ENCODE results near the gene WDR88.

DNA sequence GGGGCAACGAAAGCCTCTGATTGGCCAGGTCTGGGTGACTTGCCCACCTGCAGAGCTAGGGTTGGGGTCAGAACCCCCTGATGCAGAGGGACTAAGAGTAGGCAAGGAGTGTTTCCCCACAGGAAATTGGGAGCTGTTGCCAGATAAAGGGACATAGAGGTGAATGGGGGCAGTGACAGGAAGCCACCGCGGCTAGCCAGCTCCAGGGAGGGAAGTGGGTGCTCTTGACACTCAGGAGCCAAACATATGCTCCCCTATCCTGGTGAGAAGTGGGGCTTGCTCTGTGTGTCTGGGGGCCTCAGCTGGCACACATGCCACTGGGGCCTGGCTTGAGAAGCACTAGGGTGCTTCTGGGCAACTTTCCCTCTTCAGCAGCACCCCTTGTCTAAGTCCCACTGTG is 26.0 kb downstream of the WDR88 start:
- TF ChIP-seq, protein P1, sequence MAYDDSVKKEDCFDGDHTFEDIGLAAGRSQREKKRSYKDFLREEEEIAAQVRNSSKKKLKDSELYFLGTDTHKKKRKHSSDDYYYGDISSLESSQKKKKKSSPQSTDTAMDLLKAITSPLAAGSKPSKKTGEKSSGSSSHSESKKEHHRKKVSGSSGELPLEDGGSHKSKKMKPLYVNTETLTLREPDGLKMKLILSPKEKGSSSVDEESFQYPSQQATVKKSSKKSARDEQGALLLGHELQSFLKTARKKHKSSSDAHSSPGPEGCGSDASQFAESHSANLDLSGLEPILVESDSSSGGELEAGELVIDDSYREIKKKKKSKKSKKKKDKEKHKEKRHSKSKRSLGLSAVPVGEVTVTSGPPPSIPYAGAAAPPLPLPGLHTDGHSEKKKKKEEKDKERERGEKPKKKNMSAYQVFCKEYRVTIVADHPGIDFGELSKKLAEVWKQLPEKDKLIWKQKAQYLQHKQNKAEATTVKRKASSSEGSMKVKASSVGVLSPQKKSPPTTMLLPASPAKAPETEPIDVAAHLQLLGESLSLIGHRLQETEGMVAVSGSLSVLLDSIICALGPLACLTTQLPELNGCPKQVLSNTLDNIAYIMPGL (CRISPR knock-in tag; IDR thresholded peaks at IDR 0.05), result no peak
- TF ChIP-seq, protein P2, sequence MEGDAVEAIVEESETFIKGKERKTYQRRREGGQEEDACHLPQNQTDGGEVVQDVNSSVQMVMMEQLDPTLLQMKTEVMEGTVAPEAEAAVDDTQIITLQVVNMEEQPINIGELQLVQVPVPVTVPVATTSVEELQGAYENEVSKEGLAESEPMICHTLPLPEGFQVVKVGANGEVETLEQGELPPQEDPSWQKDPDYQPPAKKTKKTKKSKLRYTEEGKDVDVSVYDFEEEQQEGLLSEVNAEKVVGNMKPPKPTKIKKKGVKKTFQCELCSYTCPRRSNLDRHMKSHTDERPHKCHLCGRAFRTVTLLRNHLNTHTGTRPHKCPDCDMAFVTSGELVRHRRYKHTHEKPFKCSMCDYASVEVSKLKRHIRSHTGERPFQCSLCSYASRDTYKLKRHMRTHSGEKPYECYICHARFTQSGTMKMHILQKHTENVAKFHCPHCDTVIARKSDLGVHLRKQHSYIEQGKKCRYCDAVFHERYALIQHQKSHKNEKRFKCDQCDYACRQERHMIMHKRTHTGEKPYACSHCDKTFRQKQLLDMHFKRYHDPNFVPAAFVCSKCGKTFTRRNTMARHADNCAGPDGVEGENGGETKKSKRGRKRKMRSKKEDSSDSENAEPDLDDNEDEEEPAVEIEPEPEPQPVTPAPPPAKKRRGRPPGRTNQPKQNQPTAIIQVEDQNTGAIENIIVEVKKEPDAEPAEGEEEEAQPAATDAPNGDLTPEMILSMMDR (IDR thresholded peaks at IDR 0.05), result no peak
- TF ChIP-seq GRHL2 (CRISPR knock-in tag; IDR thresholded peaks at IDR 0.05; ENCODE audit: insufficient replicate concordance, severe bottlenecking), result no peak

Measured in WTC11 (cell line).